SU-DHL-6 (cell line): ENCODE results near the gene HSPB3.

ENCODE experiments used
- EZH2phosphoT487 ChIP-seq: fragments of 200-600 bp; sonication (generic), shearing (Covaris generic); conservative IDR thresholded peaks from 2 replicates; pipeline ENCODE4 v1.6.1; 2018; ENCODE audit warnings: mild to moderate bottlenecking, antibody characterized with exemption, low read length, moderate library complexity, mixed read lengths
- TF ChIP-seq, protein P1 (sequence below): fragments of 200-600 bp; sonication (generic); IDR thresholded peaks from one replicate; pipeline ENCODE4 v1.5.1; 2017; ENCODE audit warnings: antibody characterized with exemption, mild to moderate bottlenecking, low read length, moderate library complexity; ENCODE audit not compliant: insufficient read depth, poor library complexity, severe bottlenecking

- TF ChIP-seq, protein P1, sequence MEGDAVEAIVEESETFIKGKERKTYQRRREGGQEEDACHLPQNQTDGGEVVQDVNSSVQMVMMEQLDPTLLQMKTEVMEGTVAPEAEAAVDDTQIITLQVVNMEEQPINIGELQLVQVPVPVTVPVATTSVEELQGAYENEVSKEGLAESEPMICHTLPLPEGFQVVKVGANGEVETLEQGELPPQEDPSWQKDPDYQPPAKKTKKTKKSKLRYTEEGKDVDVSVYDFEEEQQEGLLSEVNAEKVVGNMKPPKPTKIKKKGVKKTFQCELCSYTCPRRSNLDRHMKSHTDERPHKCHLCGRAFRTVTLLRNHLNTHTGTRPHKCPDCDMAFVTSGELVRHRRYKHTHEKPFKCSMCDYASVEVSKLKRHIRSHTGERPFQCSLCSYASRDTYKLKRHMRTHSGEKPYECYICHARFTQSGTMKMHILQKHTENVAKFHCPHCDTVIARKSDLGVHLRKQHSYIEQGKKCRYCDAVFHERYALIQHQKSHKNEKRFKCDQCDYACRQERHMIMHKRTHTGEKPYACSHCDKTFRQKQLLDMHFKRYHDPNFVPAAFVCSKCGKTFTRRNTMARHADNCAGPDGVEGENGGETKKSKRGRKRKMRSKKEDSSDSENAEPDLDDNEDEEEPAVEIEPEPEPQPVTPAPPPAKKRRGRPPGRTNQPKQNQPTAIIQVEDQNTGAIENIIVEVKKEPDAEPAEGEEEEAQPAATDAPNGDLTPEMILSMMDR, result no peak
- no peak for TF ChIP-seq EZH2phosphoT487
These were observed 8.2 kb downstream of the HSPB3 start for GRCh38 chr5:54463713-54464112.
